Peyer's patch (tissue), 4 donors: Measurements from ENCODE around the gene POLR1B. TPM values are rescaled to one million over a fixed set of nuclear protein-coding genes. Genes with fewer than 3 reads are reported as not detected.
"Not testable (repeated sequence)": the region's sequence is repeated elsewhere in the genome, so short reads cannot be mapped to it uniquely, and the experiment has no call there.

Experiments
- DNase-seq, 3 donors: peaks; one replicate each; pipeline ENCODE4 v3.0.0-alpha.2; 2017 to 2019
- H3K27ac ChIP-seq, 4 donors: fragments of 200-600 bp; sonication (generic); one replicate each; pipeline ENCODE4 v1.5.1; 2016 to 2019
- H3K27me3 ChIP-seq, 2 donors: fragments of 200-600 bp; sonication (generic); one replicate each; pipeline ENCODE4 v1.5.1; 2019
- H3K36me3 ChIP-seq, 3 donors: fragments of 200-600 bp; sonication (generic); one replicate each; pipeline ENCODE4 v1.5.1; 2016 to 2019
- H3K4me1 ChIP-seq, 4 donors: fragments of 200-600 bp; sonication (generic); one replicate each; pipeline ENCODE4 v1.5.1; 2016 to 2019
- H3K4me3 ChIP-seq, 4 donors: fragments of 200-600 bp; sonication (generic); 1 replicate in 3 of 4; 2 replicates in 1 of 4; pipeline ENCODE4 v1.5.1; 2016 to 2019; ENCODE audit warnings: mild to moderate bottlenecking in 1 of 4
- H3K9me3 ChIP-seq, 4 donors: fragments of 200-600 bp; sonication (generic); one replicate each; pipeline ENCODE4 v1.5.1; 2016 to 2019; ENCODE audit warnings: mild to moderate bottlenecking in 1 of 4
- POLR2A ChIP-seq, 2 donors: fragments of 450-650 bp; IDR thresholded peaks; one replicate each; pipeline ENCODE4 v1.5.1; 2017; ENCODE audit warnings: antibody characterized with exemption in 2 of 2, mild to moderate bottlenecking in 2 of 2, moderate library complexity in 2 of 2
- total RNA-seq, 4 donors: library from RNA; depleted of rRNA; stranded (reverse); fragments of >200 nt; gene quantifications; one replicate each; pipeline ENCODE4 v1.1.0, GENCODE V29; 2016
- TF ChIP-seq, protein P1 (sequence below), 6 experiments: fragments of 450-650 bp in 4 of 6; fragments of 200-600 bp in 2 of 6; sonication (generic) in 1 of 6; IDR thresholded peaks; one replicate each; pipeline ENCODE4 v1.5.1; 2017 to 2019; ENCODE audit warnings: antibody characterized with exemption in 6 of 6, mild to moderate bottlenecking in 3 of 6, moderate library complexity in 1 of 6

POLR1B gene
- total RNA-seq, 4 donors from 2014 or later, result 7.5 to 15.8 (median 10.0) TPM

DNA sequence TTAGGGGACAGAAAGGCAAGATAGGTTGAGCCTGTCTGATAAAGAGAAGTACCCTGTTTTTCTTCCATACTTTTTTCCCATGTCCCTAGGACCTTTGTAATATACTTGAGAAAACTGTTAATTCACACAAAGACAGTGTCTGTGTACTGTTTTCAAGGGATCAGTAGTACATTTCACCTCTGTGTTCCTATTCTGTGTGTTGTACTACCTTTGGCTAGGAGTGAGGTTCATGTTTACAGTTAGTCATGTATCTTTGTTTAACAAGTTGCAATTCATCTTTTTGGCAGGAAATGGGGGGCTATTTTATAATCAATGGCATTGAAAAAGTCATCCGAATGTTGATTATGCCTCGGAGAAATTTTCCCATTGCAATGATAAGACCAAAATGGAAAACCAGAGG is 6.7 kb downstream of the POLR1B start:
- H3K27ac ChIP-seq, result no peak overlapping the region
- H3K4me3 ChIP-seq, result no peak overlapping the region
- H3K9me3 ChIP-seq, result no peaks in the 10 kb centered on the region
- peaks cover 0 to 59% (median 0%) of the 10 kb centered on the region in 3 donors for H3K36me3 ChIP-seq
- no peaks in the 10 kb centered on the region for H3K27me3 ChIP-seq
- DNase-seq, result no peak
- TF ChIP-seq POLR2A (IDR thresholded peaks at IDR 0.05), result no peak
- TF ChIP-seq, protein P1, sequence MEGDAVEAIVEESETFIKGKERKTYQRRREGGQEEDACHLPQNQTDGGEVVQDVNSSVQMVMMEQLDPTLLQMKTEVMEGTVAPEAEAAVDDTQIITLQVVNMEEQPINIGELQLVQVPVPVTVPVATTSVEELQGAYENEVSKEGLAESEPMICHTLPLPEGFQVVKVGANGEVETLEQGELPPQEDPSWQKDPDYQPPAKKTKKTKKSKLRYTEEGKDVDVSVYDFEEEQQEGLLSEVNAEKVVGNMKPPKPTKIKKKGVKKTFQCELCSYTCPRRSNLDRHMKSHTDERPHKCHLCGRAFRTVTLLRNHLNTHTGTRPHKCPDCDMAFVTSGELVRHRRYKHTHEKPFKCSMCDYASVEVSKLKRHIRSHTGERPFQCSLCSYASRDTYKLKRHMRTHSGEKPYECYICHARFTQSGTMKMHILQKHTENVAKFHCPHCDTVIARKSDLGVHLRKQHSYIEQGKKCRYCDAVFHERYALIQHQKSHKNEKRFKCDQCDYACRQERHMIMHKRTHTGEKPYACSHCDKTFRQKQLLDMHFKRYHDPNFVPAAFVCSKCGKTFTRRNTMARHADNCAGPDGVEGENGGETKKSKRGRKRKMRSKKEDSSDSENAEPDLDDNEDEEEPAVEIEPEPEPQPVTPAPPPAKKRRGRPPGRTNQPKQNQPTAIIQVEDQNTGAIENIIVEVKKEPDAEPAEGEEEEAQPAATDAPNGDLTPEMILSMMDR (IDR thresholded peaks at IDR 0.05), result no peak
- peaks cover 0 to 4% (median 0%) of the 10 kb centered on the region in 4 donors for H3K4me1 ChIP-seq

DNA sequence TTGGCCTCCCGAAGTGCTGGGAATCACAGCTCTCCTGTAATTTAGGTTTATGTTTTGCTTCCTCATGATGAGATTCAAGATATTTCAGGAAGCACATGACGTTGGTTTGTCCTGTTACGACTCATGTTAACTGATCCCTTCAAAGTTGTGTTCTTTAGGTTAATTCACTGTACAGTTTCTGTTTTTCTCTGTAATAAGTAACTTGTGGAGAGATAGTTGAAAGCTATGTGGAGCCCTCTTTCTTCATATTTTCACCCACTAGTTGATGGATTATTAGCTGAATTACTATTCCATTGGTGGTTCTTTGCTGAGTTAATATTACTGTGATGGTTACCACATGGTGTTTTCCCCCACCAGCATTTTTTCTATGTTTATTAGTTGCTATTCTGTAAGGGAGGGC is 23.8 kb downstream of the POLR1B start:
- TF ChIP-seq, protein P1 (IDR thresholded peaks at IDR 0.05), result no peak
- TF ChIP-seq POLR2A (IDR thresholded peaks at IDR 0.05), result no peak

DNA sequence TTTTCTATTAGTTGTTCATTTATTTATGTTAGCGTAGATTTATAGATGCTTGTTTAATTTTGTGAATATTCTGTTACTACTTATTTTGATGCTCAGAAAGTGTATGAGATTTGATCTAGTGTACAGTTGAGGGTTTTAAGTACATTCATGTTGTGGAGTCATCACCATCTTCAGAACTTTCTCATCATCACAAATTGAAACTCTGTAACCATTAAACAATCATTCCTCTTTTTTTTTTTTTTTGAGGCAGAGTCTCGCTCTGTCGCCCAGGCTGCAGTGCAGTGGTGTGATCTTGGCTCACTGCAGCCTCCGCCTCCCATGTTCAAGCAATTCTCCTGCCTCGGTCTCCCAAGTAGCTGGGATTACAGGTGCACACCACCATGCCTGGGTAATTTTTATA is 24.2 kb downstream of the POLR1B start:
- H3K4me1 ChIP-seq, H3K4me3 ChIP-seq, H3K9me3 ChIP-seq, H3K27ac ChIP-seq, DNase-seq, H3K27me3 ChIP-seq: not testable (repeated sequence)
- H3K36me3 ChIP-seq, result peaks cover 0 to 93% (median 0%) of the 10 kb centered on the region in 3 donors

More for the DNA sequence above, 23.8 kb downstream of the POLR1B start:
- Histone ChIP-seq H3K4me1 (no peaks in the 10 kb centered on the region), H3K27me3 (no peaks in the 10 kb centered on the region), H3K4me3 (no peak overlapping the region), H3K9me3 (no peaks in the 10 kb centered on the region), H3K27ac (no peak overlapping the region), H3K36me3 (peaks cover 0 to 93% (median 0%) of the 10 kb centered on the region in 3 donors)
- DNase-seq, result no peak

DNA sequence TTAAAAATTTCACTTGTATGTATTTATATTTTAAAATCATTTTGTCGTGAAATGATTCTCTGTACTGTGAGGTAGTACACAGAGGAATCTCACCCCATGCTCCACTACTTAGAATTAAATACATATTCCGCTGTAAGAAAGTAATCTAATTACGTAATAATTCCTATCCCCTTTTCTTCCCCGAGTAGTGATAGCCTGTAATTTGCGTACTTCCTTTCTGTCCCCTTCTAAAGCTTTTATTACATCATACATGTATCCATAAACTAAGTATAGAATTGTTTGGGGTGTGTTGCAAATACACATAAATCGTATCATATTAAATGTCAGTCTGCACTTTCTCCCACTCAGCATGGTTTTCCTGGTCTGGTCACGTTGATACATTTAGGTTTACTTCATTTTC is 29.7 kb downstream of the POLR1B start:
- Histone ChIP-seq H3K27ac (no peak overlapping the region), H3K36me3 (peaks cover 0 to 90% (median 0%) of the 10 kb centered on the region in 3 donors), H3K27me3 (no peaks in the 10 kb centered on the region), H3K4me1 (no peaks in the 10 kb centered on the region), H3K4me3 (no peak overlapping the region), H3K9me3 (no peaks in the 10 kb centered on the region)
- no peak for TF ChIP-seq POLR2A (IDR thresholded peaks at IDR 0.05)
- TF ChIP-seq, protein P1 (IDR thresholded peaks at IDR 0.05), result no peak
- DNase-seq, result no peak

DNA sequence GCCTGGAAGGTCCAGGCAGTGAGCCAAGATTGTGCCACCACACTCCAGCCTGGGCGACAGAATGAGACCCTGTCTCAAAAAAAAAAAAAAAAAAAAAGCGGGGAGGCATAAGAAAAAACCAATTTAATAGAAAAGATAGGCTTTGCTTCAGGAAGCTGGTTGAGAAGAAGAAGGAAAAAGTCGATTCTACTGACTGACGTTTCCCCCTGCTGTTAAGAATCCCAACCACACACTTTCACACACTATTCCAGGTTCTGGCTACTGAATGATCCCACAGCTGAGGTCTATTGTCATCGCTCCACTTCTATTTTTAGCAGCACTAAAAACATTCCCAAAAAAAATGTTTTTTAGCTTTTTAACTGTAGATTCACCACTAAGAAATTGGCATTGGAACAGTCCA is 35.5 kb downstream of the POLR1B start:
- Histone ChIP-seq H3K27me3 (no peaks in the 10 kb centered on the region), H3K4me3 (no peak overlapping the region), H3K27ac (no peak overlapping the region), H3K4me1 (peaks cover 0 to 2% (median 0%) of the 10 kb centered on the region in 4 donors), H3K9me3 (no peaks in the 10 kb centered on the region), H3K36me3 (peaks cover 0 to 37% (median 0%) of the 10 kb centered on the region in 3 donors)
- no peak for DNase-seq
- no peak for TF ChIP-seq POLR2A (IDR thresholded peaks at IDR 0.05)
- TF ChIP-seq, protein P1 (IDR thresholded peaks at IDR 0.05), result no peak

DNA sequence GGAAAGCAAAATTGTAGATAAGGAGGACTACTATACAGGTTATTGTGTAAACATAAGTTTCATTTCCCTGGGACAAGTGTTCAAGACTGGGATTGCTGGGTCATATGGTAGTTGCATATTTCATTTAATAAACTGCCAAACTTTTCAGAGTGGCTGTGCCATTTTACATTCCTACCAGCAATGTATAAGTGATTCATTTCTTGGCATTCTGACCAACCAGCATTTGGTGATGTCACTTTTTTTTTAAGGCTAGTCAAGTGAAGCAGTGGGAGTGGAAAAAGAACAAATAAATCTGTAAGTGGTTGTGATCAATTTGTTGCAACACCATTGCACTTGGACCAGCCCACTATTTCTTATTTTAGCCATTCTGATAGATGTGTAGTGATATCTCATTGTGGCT is 37.0 kb downstream of the POLR1B start:
- Histone ChIP-seq H3K4me3 (no peak overlapping the region), H3K36me3 (peaks cover 0 to 23% (median 0%) of the 10 kb centered on the region in 3 donors), H3K4me1 (peaks cover 0 to 3% (median 0%) of the 10 kb centered on the region in 4 donors), H3K27ac (no peak overlapping the region), H3K9me3 (no peaks in the 10 kb centered on the region), H3K27me3 (no peaks in the 10 kb centered on the region)
- TF ChIP-seq, protein P1 (IDR thresholded peaks at IDR 0.05), result no peak
- no peak for TF ChIP-seq POLR2A (IDR thresholded peaks at IDR 0.05)
- no peak for DNase-seq
